B cell (primary cell): ENCODE results near the gene SHB. TPM values are rescaled to one million over a fixed set of nuclear protein-coding genes. Genes with fewer than 3 reads are reported as not detected.

Source experiments
- ATAC-seq: fragments of 200-7000 bp; cut with Tn5 transposase; one replicate; pipeline ENCODE4 v1.10.0; 2021; ENCODE audit warnings: low read depth, mild to moderate bottlenecking, moderate number of reproducible peaks, moderate library complexity
- CTCF ChIA-PET: fragments of 350-600 bp; sonication (Branson Sonifier 250); formaldehyde crosslinking; loops from one replicate; lab custom pipeline; 2021; ENCODE audit warnings: antibody characterized with exemption, inconsistent platforms; lab: Charles Lee
- POLR2A ChIA-PET: fragments of 350-600 bp; sonication (Branson Sonifier 250); formaldehyde crosslinking; loops from one replicate; lab custom pipeline; 2021; ENCODE audit warnings: antibody characterized with exemption; lab: Charles Lee
- DNase-seq: peaks from one replicate; pipeline ENCODE4 v3.0.0; 2013
- H2AFZ ChIP-seq: 2 replicates; pipeline ENCODE4 v1.6.1; 2012; ENCODE audit warnings: mild to moderate bottlenecking, low read depth, low read length; ENCODE audit not compliant: insufficient read depth, poor library complexity, severe bottlenecking
- H3K27ac ChIP-seq, 2 donors: 1 replicate in 1 of 2; 2 replicates in 1 of 2; pipeline ENCODE4 v1.5.1; 2012 to 2013; ENCODE audit warnings: low read length in 2 of 2, mild to moderate bottlenecking in 2 of 2, moderate library complexity in 1 of 2
- H3K27me3 ChIP-seq, 4 experiments: fragments of 200-600 bp in 1 of 4; sonication (generic) in 1 of 4; replicated peaks in 1 of 4; 1 replicate in 2 of 4; 2 replicates in 2 of 4; pipeline versions ENCODE4 v1.6.1 to v1.7.0; 2013 to 2016; ENCODE audit warnings: low read length in 3 of 4, mild to moderate bottlenecking in 2 of 4, mixed read lengths in 1 of 4, moderate library complexity in 1 of 4; ENCODE audit not compliant: insufficient read depth in 4 of 4, control insufficient read depth in 3 of 4; ENCODE audit errors: control extremely low read depth in 1 of 4
- H3K36me3 ChIP-seq, 2 experiments: replicated peaks in 1 of 2; 1 replicate in 1 of 2; 2 replicates in 1 of 2; pipeline versions ENCODE4 v1.6.1 to v1.7.1; 2013; ENCODE audit warnings: low read length in 1 of 2; ENCODE audit not compliant: insufficient read depth in 2 of 2, control insufficient read depth in 1 of 2; ENCODE audit errors: control extremely low read depth in 1 of 2, extremely low read depth in 1 of 2
- H3K4me1 ChIP-seq, 2 donors: fragments of 200-600 bp in 1 of 2; sonication (generic) in 1 of 2; 1 replicate in 1 of 2; 2 replicates in 1 of 2; pipeline versions ENCODE4 v1.5.1 to v1.6.1; 2013 to 2017; ENCODE audit warnings: low read length in 2 of 2; ENCODE audit not compliant: control insufficient read depth in 2 of 2, insufficient read depth in 2 of 2
- H3K4me2 ChIP-seq: replicated peaks from 2 replicates; pipeline ENCODE3; 2012; ENCODE audit warnings: mild to moderate bottlenecking, low read depth, low read length; ENCODE audit not compliant: poor library complexity, severe bottlenecking
- H3K4me3 ChIP-seq, 5 experiments: fragments of 200-600 bp in 1 of 5; sonication (generic) in 1 of 5; 1 replicate in 3 of 5; 2 replicates in 2 of 5; pipeline versions ENCODE4 v1.5.1 to v1.7.0; 2011 to 2016; ENCODE audit warnings: low read length in 4 of 5, mild to moderate bottlenecking in 4 of 5, low read depth in 2 of 5, control low read depth in 1 of 5, moderate library complexity in 1 of 5; ENCODE audit not compliant: insufficient read depth in 1 of 5; ENCODE audit errors: control extremely low read depth in 1 of 5, extremely low read depth in 1 of 5
- H3K79me2 ChIP-seq: fragments of 200-600 bp; sonication (generic); one replicate; pipeline ENCODE4 v1.6.0; 2016; ENCODE audit warnings: low read length; ENCODE audit not compliant: control insufficient read depth, insufficient read depth
- H3K9ac ChIP-seq: fragments of 200-600 bp; sonication (generic); 2 replicates; pipeline ENCODE4 v1.6.1; 2017; ENCODE audit warnings: mild to moderate bottlenecking, low read length, moderate library complexity
- H3K9me3 ChIP-seq, 3 donors: one replicate each; pipeline versions ENCODE4 v1.6.1 to v1.7.1; 2013; ENCODE audit warnings: low read length in 2 of 3; ENCODE audit not compliant: control insufficient read depth in 2 of 3, insufficient read depth in 1 of 3; ENCODE audit errors: control extremely low read depth in 1 of 3
- H4K20me1 ChIP-seq: 2 replicates; pipeline ENCODE4 v1.6.0; 2012; ENCODE audit warnings: mild to moderate bottlenecking, low read length; ENCODE audit not compliant: insufficient read depth, control insufficient read depth, poor library complexity, severe bottlenecking
- H3K27ac Mint-ChIP-seq: one replicate; pipeline ENCODE4 v1.8.0; 2021; ENCODE audit warnings: mixed read lengths
- H3K27me3 Mint-ChIP-seq: one replicate; pipeline ENCODE4 v1.8.0; 2021; ENCODE audit warnings: mixed read lengths
- H3K4me1 Mint-ChIP-seq: one replicate; pipeline ENCODE4 v1.8.0; 2021; ENCODE audit warnings: mixed read lengths
- H3K4me3 Mint-ChIP-seq: one replicate; pipeline ENCODE4 v1.8.0; 2021; ENCODE audit warnings: mixed read lengths
- H3K9me3 Mint-ChIP-seq: one replicate; pipeline ENCODE4 v1.8.0; 2022; ENCODE audit warnings: mixed read lengths; ENCODE audit not compliant: insufficient read depth
- EZH2 ChIP-seq: IDR thresholded peaks from 2 replicates; pipeline ENCODE4 v1.6.1; 2012; ENCODE audit warnings: borderline replicate concordance, low read depth, mild to moderate bottlenecking, moderate library complexity, low read length; ENCODE audit not compliant: insufficient read depth, poor library complexity, severe bottlenecking
- WGBS: methylation state at CpG from one replicate; pipeline ENCODE4 v1.1.5; 2013; ENCODE audit warnings: missing lambda C conversion rate; ENCODE audit not compliant: insufficient coverage; 5-methylcytosine and 5-hydroxymethylcytosine counted together
- intact Hi-C: fragments of 100-400 bp; cut with micrococcal nuclease; formaldehyde crosslinking; loops from one replicate; pipeline ENCODE4 v1.10.0; 2022
- polyA plus RNA-seq: library from polyadenylated mRNA; depleted of rRNA; stranded (reverse); fragments of >200 nt; gene quantifications from 2 replicates; pipeline ENCODE4 v1.2.3, GENCODE V29; 2012
- total RNA-seq, 2 donors: library from RNA; stranded (reverse); fragments of 120-200 nt in 1 of 2; gene quantifications; 1 replicate in 1 of 2; 2 replicates in 1 of 2; pipeline versions ENCODE4 v1.2.3 to v1.2.4, GENCODE V29; 2013 to 2022
- TF ChIP-seq, protein P1 (sequence below): fragments of 200-600 bp; IDR thresholded peaks from one replicate; pipeline ENCODE4 v1.8.0; 2022; ENCODE audit warnings: antibody characterized with exemption, mild to moderate bottlenecking

The SHB gene
- total and polyA plus RNA-seq, 2 donors (not counting 1 experiment from before 2014, with no cell fraction given) = 0.06 to 1.9 TPM

DNA sequence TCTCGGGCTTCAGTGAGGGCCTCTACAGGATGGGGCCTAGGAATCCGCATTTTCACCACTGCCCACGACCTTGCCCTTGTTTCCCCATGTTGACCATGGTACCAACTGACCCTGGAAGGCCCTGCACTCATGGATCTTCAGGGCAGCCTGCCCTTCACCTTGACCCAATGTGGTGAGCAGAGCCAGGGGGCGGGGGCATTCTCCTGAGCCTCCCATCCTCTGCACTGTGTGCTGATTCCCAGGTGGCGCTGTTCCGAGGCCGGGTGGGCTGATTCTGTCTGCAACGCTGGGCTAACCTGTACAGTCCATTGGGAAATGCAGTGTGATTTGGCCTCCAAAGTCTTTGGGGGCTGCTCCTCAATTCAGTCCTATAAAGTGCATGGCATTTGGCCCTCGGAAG, 68.7 kb downstream of the SHB start:
- peaks cover 2% of the 10 kb centered on the region for H3K4me1 Mint-ChIP-seq

DNA sequence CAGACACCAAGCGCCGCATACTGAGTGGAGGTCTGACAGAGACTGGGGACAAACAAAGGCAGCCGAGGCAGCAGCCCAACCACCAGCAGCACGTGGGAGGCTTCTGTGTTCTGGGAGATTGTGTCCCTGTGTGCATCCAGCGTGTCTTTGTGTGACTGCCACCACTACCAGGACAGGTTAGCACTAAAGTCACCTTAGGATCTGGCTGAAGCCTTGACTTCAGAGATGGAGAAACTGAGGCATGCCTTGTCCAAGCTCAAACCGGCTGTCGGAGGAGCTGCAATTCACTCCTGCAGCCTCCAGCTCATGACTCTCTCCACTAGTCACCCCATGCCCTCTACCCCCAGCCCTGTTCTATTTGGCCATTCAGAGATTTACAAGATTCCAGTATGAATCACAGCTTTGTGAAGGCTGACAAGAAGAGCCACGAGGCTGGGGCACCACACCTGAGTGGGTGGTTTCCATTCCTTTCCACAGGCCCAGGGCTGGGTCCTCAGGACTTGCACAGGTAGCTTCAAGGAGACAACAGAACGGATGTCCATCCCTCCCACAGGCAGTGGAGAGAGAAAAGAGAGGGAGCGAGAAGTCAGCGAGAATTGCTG, 69.3 kb downstream of the SHB start:
- Histone ChIP-seq H3K27ac (no peak overlapping the region), H3K4me2 (no peak overlapping the region), H3K9ac (no peak overlapping the region), H3K4me1 (peaks cover 0 to 2% of the 10 kb centered on the region in 2 donors), H2AFZ (no peak overlapping the region), H3K4me3 (no peak overlapping the region), H3K36me3 (no peaks in the 10 kb centered on the region), H3K79me2 (no peaks in the 10 kb centered on the region), H3K27me3 (no peaks in the 10 kb centered on the region), H4K20me1 (no peaks in the 10 kb centered on the region), H3K9me3 (no peaks in the 10 kb centered on the region)
- no peaks in the 10 kb centered on the region for H3K9me3 Mint-ChIP-seq
- no peak overlapping the region for H3K27ac Mint-ChIP-seq
- peaks cover 6% of the 10 kb centered on the region for H3K27me3 Mint-ChIP-seq
- no peak for DNase-seq
- no peak overlapping the region for H3K4me3 Mint-ChIP-seq
- peaks cover 7% of the 10 kb centered on the region for H3K4me1 Mint-ChIP-seq
- CTCF ChIA-PET = no interaction called here
- WGBS = 74% methylated on average over 10 of the region's 11 CpGs
- no peak for ATAC-seq
- no peak for TF ChIP-seq EZH2
- TF ChIP-seq, protein P1, sequence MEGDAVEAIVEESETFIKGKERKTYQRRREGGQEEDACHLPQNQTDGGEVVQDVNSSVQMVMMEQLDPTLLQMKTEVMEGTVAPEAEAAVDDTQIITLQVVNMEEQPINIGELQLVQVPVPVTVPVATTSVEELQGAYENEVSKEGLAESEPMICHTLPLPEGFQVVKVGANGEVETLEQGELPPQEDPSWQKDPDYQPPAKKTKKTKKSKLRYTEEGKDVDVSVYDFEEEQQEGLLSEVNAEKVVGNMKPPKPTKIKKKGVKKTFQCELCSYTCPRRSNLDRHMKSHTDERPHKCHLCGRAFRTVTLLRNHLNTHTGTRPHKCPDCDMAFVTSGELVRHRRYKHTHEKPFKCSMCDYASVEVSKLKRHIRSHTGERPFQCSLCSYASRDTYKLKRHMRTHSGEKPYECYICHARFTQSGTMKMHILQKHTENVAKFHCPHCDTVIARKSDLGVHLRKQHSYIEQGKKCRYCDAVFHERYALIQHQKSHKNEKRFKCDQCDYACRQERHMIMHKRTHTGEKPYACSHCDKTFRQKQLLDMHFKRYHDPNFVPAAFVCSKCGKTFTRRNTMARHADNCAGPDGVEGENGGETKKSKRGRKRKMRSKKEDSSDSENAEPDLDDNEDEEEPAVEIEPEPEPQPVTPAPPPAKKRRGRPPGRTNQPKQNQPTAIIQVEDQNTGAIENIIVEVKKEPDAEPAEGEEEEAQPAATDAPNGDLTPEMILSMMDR = no peak
- intact Hi-C loops = no loop called here
- POLR2A ChIA-PET = no interaction called here

More for the DNA sequence above, 68.7 kb downstream of the SHB start:
- Histone ChIP-seq H3K9me3 (no peaks in the 10 kb centered on the region), H4K20me1 (no peaks in the 10 kb centered on the region), H3K79me2 (no peaks in the 10 kb centered on the region), H3K4me3 (no peak overlapping the region), H3K27me3 (no peaks in the 10 kb centered on the region), H3K9ac (no peak overlapping the region), H3K36me3 (no peaks in the 10 kb centered on the region), H3K27ac (no peak overlapping the region), H2AFZ (no peak overlapping the region), H3K4me2 (no peak overlapping the region), H3K4me1 (no peaks in the 10 kb centered on the region)
- TF ChIP-seq EZH2 = no peak
- TF ChIP-seq, protein P1 = no peak
- intact Hi-C loops = no loop called here
- Mint-ChIP-seq H3K9me3 (no peaks in the 10 kb centered on the region), H3K4me3 (no peak overlapping the region), H3K27me3 (peaks cover 5% of the 10 kb centered on the region), H3K27ac (no peak overlapping the region)
- CTCF ChIA-PET = no interaction called here
- DNase-seq (no peak), ATAC-seq (no peak)
- WGBS = 94% methylated on average over 9 of the region's 9 CpGs
- POLR2A ChIA-PET = no interaction called here
